ENCODE measurements around the gene SLC38A2.

Gene SLC38A2

GRCh38 chr12:46349253-46349652, 23.3 kb downstream of the SLC38A2 start:
- Histone ChIP-seq H3K36me3 (replicated peaks; ENCODE audit: insufficient read depth, low read length) (no peaks in the 10 kb centered on the region), H3K9ac (ENCODE audit: low read length) (no peak overlapping the region), H4K20me1 (ENCODE audit: insufficient read depth, low read length) (no peaks in the 10 kb centered on the region), H3F3A (ENCODE audit: insufficient read depth, low read length) (no peaks in the 10 kb centered on the region), H3K4me2 (ENCODE audit: low read depth, low read length) (no peak overlapping the region), H3K27ac (ENCODE audit: low read length) (no peak overlapping the region), H3K4me3 (ENCODE audit: low read length) (no peak overlapping the region), H3K9me2 (replicated peaks; ENCODE audit: insufficient read depth, low read length) (no peaks in the 10 kb centered on the region), H3K4me1 (ENCODE audit: low read length) (no peaks in the 10 kb centered on the region), H2AFZ (ENCODE audit: low read length) (no peak overlapping the region), H3K9me3 (replicated peaks; ENCODE audit: insufficient read depth, low read length) (no peaks in the 10 kb centered on the region), H3K27me3 (replicated peaks; ENCODE audit: insufficient read depth, low read length) (no peaks in the 10 kb centered on the region), H3K79me2 (ENCODE audit: low read length) (no peaks in the 10 kb centered on the region)
- TF ChIP-seq CTCF (IDR thresholded peaks at IDR 0.05; ENCODE audit: low read length) (no peak), EZH2 (optimal IDR thresholded peaks at IDR 0.05; ENCODE audit: low read depth, low read length) (no peak), EZH2phosphoT487 (IDR thresholded peaks at IDR 0.05; ENCODE audit: low read length) (no peak)
- DNase-seq = no peak

GRCh38 chr12:46343118-46343852, 29.3 kb downstream of the SLC38A2 start:
- DNase-seq = no peak
- Histone ChIP-seq H3K4me1 (ENCODE audit: low read length) (no peaks in the 10 kb centered on the region), H4K20me1 (ENCODE audit: insufficient read depth, low read length) (no peaks in the 10 kb centered on the region), H3K9me3 (replicated peaks; ENCODE audit: insufficient read depth, low read length) (no peaks in the 10 kb centered on the region), H3K27ac (ENCODE audit: low read length) (no peak overlapping the region), H3K9me2 (replicated peaks; ENCODE audit: insufficient read depth, low read length) (no peaks in the 10 kb centered on the region), H2AFZ (ENCODE audit: low read length) (no peak overlapping the region), H3K4me3 (ENCODE audit: low read length) (no peak overlapping the region), H3K4me2 (ENCODE audit: low read depth, low read length) (no peak overlapping the region), H3K9ac (ENCODE audit: low read length) (no peak overlapping the region), H3K36me3 (replicated peaks; ENCODE audit: insufficient read depth, low read length) (no peaks in the 10 kb centered on the region), H3K79me2 (ENCODE audit: low read length) (no peaks in the 10 kb centered on the region), H3K27me3 (replicated peaks; ENCODE audit: insufficient read depth, low read length) (no peaks in the 10 kb centered on the region), H3F3A (ENCODE audit: insufficient read depth, low read length) (no peaks in the 10 kb centered on the region)
- TF ChIP-seq EZH2 (optimal IDR thresholded peaks at IDR 0.05; ENCODE audit: low read depth, low read length) (no peak), EZH2phosphoT487 (IDR thresholded peaks at IDR 0.05; ENCODE audit: low read length) (no peak), CTCF (IDR thresholded peaks at IDR 0.05; ENCODE audit: low read length) (no peak)

GRCh38 chr12:46342562-46343033, 30.0 kb downstream of the SLC38A2 start:
- Histone ChIP-seq H3K27ac (ENCODE audit: low read length) (no peak overlapping the region), H3K79me2 (ENCODE audit: low read length) (no peaks in the 10 kb centered on the region), H3K9me2 (replicated peaks; ENCODE audit: insufficient read depth, low read length) (no peaks in the 10 kb centered on the region)

More at GRCh38 chr12:46342562-46343033, 30.0 kb downstream of the SLC38A2 start:
- no peaks in the 10 kb centered on the region for H3K27me3 ChIP-seq (replicated peaks; ENCODE audit: insufficient read depth, low read length)
- no peaks in the 10 kb centered on the region for H3K4me1 ChIP-seq (ENCODE audit: low read length)
- no peak overlapping the region for H3K4me3 ChIP-seq (ENCODE audit: low read length)
- H3K9me3 ChIP-seq (replicated peaks; ENCODE audit: insufficient read depth, low read length) = no peaks in the 10 kb centered on the region
- no peaks in the 10 kb centered on the region for H3F3A ChIP-seq (ENCODE audit: insufficient read depth, low read length)
- no peak overlapping the region for H3K9ac ChIP-seq (ENCODE audit: low read length)
- TF ChIP-seq EZH2phosphoT487 (IDR thresholded peaks at IDR 0.05; ENCODE audit: low read length) = no peak
- TF ChIP-seq CTCF (IDR thresholded peaks at IDR 0.05; ENCODE audit: low read length) = peak; percentile 51
- TF ChIP-seq EZH2 (optimal IDR thresholded peaks at IDR 0.05; ENCODE audit: low read depth, low read length) = no peak
- DNase-seq = no peak
- no peaks in the 10 kb centered on the region for H3K36me3 ChIP-seq (replicated peaks; ENCODE audit: insufficient read depth, low read length)
- H4K20me1 ChIP-seq (ENCODE audit: insufficient read depth, low read length) = no peaks in the 10 kb centered on the region
- H2AFZ ChIP-seq (ENCODE audit: low read length) = no peak overlapping the region
- H3K4me2 ChIP-seq (ENCODE audit: low read depth, low read length) = no peak overlapping the region
